OCI-LY1 (cell line): ENCODE results near the gene TRAF3IP1.

Experiments used
- H2AFZ ChIP-seq: fragments of 200-600 bp; sonication (generic), shearing (Covaris generic); 2 replicates; pipeline ENCODE4 v1.6.0; 2014; ENCODE audit warnings: antibody characterized with exemption, mild to moderate bottlenecking, low read length
- H3F3A ChIP-seq: fragments of 200-600 bp; sonication (generic), shearing (Covaris generic); 2 replicates; pipeline ENCODE4 v1.6.0; 2014; ENCODE audit warnings: mild to moderate bottlenecking, antibody characterized with exemption, low read length, moderate library complexity; ENCODE audit not compliant: insufficient read depth
- H3K27ac ChIP-seq: fragments of 200-600 bp; sonication (generic); 2 replicates; pipeline ENCODE4 v1.5.1; 2014; ENCODE audit warnings: low read length, mixed run types, mild to moderate bottlenecking, low read depth; ENCODE audit not compliant: poor library complexity, severe bottlenecking
- H3K27me3 ChIP-seq: fragments of 200-600 bp; sonication (generic); 2 replicates; pipeline ENCODE4 v1.6.0; 2014; ENCODE audit warnings: antibody characterized with exemption, mild to moderate bottlenecking, low read length, moderate library complexity; ENCODE audit not compliant: insufficient read depth
- H3K36me3 ChIP-seq: fragments of 200-600 bp; sonication (generic); 2 replicates; pipeline ENCODE4 v1.6.1; 2014; ENCODE audit warnings: mild to moderate bottlenecking, antibody characterized with exemption, low read length, moderate library complexity, mixed read lengths; ENCODE audit not compliant: insufficient read depth
- H3K4me1 ChIP-seq: fragments of 200-600 bp; sonication (generic); 2 replicates; pipeline ENCODE4 v1.5.1; 2014; ENCODE audit warnings: mild to moderate bottlenecking, low read length, moderate library complexity; ENCODE audit not compliant: insufficient read depth, severe bottlenecking
- H3K4me2 ChIP-seq: fragments of 200-600 bp; sonication (generic), shearing (Covaris generic); 2 replicates; pipeline ENCODE4 v1.6.1; 2014; ENCODE audit warnings: low read length
- H3K4me3 ChIP-seq: fragments of 200-600 bp; sonication (generic); 2 replicates; pipeline ENCODE4 v1.5.1; 2014; ENCODE audit warnings: low read length, low read depth, mild to moderate bottlenecking, mixed read lengths; ENCODE audit not compliant: poor library complexity, severe bottlenecking
- H3K79me2 ChIP-seq: fragments of 200-600 bp; shearing (Covaris generic); 2 replicates; pipeline ENCODE4 v1.6.1; 2016; ENCODE audit warnings: mixed run types, low read length, mixed read lengths; ENCODE audit not compliant: insufficient read depth
- H3K9ac ChIP-seq: fragments of 200-600 bp; sonication (generic), shearing (Covaris generic); 2 replicates; pipeline ENCODE4 v1.6.1; 2014; ENCODE audit warnings: mild to moderate bottlenecking, low read length, mixed read lengths
- H3K9me2 ChIP-seq: fragments of 200-600 bp; sonication (generic), shearing (Covaris generic); 2 replicates; pipeline ENCODE4 v1.6.1; 2014; ENCODE audit warnings: low read depth, mild to moderate bottlenecking, low read length, mixed read lengths
- H3K9me3 ChIP-seq: fragments of 200-600 bp; shearing (Covaris generic); 2 replicates; pipeline ENCODE4 v1.6.1; 2014; ENCODE audit warnings: low read length, mixed read lengths
- H4K20me1 ChIP-seq: fragments of 200-600 bp; sonication (generic), shearing (Covaris generic); 2 replicates; pipeline ENCODE4 v1.6.0; 2016; ENCODE audit warnings: mild to moderate bottlenecking, low read length; ENCODE audit not compliant: insufficient read depth
- CTCF ChIP-seq: fragments of 200-600 bp; sonication (generic), shearing (Covaris generic); IDR thresholded peaks from 2 replicates; pipeline ENCODE4 v1.5.1; 2017; ENCODE audit warnings: mild to moderate bottlenecking, antibody characterized with exemption, low read length, moderate library complexity, mixed read lengths
- EZH2 ChIP-seq: fragments of 200-600 bp; sonication (generic), shearing (Covaris generic); IDR thresholded peaks from 2 replicates; pipeline ENCODE4 v1.8.0; 2017; ENCODE audit warnings: borderline replicate concordance, mixed run types, mild to moderate bottlenecking, antibody characterized with exemption, low read length, moderate library complexity, mixed read lengths

TRAF3IP1 gene

GRCh38 chr2:238361877-238362276, 41.6 kb downstream of the TRAF3IP1 start:
- 0 out of 2 replicates have a peak, but pooled peaks cover 5% of the 10 kb centered on the region for H3K36me3 ChIP-seq
- no peaks in the 10 kb centered on the region for H4K20me1 ChIP-seq
- H2AFZ ChIP-seq: no peak overlapping the region
- H3K27ac ChIP-seq: no peak overlapping the region
- no peaks in the 10 kb centered on the region for H3K27me3 ChIP-seq
- H3K79me2 ChIP-seq: no peaks in the 10 kb centered on the region
- H3K4me3 ChIP-seq: no peak overlapping the region
- no peaks in the 10 kb centered on the region for H3K4me1 ChIP-seq
- H3K9ac ChIP-seq: no peak overlapping the region
- H3K4me2 ChIP-seq: no peak overlapping the region
- H3K9me2 ChIP-seq: no peaks in the 10 kb centered on the region
- no peaks in the 10 kb centered on the region for H3K9me3 ChIP-seq
- no peaks in the 10 kb centered on the region for H3F3A ChIP-seq
- TF ChIP-seq CTCF (no peak), EZH2 (no peak)

GRCh38 chr2:238362626-238363025, 42.3 kb downstream of the TRAF3IP1 start:
- no peaks in the 10 kb centered on the region for H3K79me2 ChIP-seq
- H3K4me1 ChIP-seq: no peaks in the 10 kb centered on the region
- H3F3A ChIP-seq: no peaks in the 10 kb centered on the region
- H3K9ac ChIP-seq: no peak overlapping the region
- TF ChIP-seq CTCF (no peak), EZH2 (no peak)
- no peaks in the 10 kb centered on the region for H3K9me2 ChIP-seq
- no peaks in the 10 kb centered on the region for H3K27me3 ChIP-seq
- H3K9me3 ChIP-seq: no peaks in the 10 kb centered on the region
- H3K4me3 ChIP-seq: no peak overlapping the region
- H2AFZ ChIP-seq: no peak overlapping the region
- no peaks in the 10 kb centered on the region for H4K20me1 ChIP-seq
- H3K36me3 ChIP-seq: 0 out of 2 replicates have a peak, but pooled peaks cover 5% of the 10 kb centered on the region
- no peak overlapping the region for H3K4me2 ChIP-seq
- H3K27ac ChIP-seq: no peak overlapping the region

- Histone ChIP-seq H3K4me3 (no peak overlapping the region), H3K9me2 (no peaks in the 10 kb centered on the region), H3K27me3 (no peaks in the 10 kb centered on the region), H3K4me2 (no peak overlapping the region), H3K4me1 (no peaks in the 10 kb centered on the region), H3K27ac (no peak overlapping the region), H3K79me2 (no peaks in the 10 kb centered on the region), H3K9me3 (no peaks in the 10 kb centered on the region), H4K20me1 (no peaks in the 10 kb centered on the region), H3K9ac (no peak overlapping the region), H3K36me3 (no peaks in the 10 kb centered on the region), H2AFZ (no peak overlapping the region), H3F3A (no peaks in the 10 kb centered on the region)
- TF ChIP-seq EZH2: no peak
- no peak for TF ChIP-seq CTCF
These were observed 49.3 kb downstream of the TRAF3IP1 start for GRCh38 chr2:238369591-238370040.
